Testis (tissue), 2 donors: ENCODE data around the gene ENTHD1.

Experiments
- POLR2A ChIP-seq: fragments of 450-650 bp; IDR thresholded peaks from one replicate; pipeline ENCODE4 v1.6.1; 2017; ENCODE audit warnings: antibody characterized with exemption, mild to moderate bottlenecking, moderate library complexity
- TF ChIP-seq, protein P1 (sequence below), 3 experiments: fragments of 450-650 bp in 2 of 3; fragments of 200-600 bp in 1 of 3; sonication (generic) in 1 of 3; IDR thresholded peaks; one replicate each; pipeline ENCODE4 v1.5.1; 2016 to 2019; ENCODE audit warnings: antibody characterized with exemption in 3 of 3, mild to moderate bottlenecking in 2 of 3, moderate library complexity in 1 of 3

DNA sequence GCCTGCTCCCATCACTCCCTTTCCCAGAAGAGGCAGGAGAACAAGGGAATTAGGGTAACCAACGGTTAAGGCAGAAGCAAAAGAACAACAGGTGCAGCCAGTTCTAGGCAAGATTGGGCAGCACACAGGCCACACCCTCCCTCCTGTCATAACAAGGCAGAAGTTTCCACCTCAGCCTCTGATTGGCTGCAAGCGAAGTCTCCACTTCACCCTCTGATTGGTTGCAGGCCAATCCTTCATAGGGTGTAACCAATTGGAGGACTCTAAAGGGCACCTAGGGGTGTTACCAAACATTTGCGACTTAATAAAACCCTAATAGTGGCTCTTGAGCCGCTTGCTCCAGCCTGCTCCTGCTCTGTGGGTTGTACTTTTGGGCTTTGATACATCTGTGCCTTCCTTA lies 169.2 kb downstream of the ENTHD1 start:
- TF ChIP-seq, protein P1, sequence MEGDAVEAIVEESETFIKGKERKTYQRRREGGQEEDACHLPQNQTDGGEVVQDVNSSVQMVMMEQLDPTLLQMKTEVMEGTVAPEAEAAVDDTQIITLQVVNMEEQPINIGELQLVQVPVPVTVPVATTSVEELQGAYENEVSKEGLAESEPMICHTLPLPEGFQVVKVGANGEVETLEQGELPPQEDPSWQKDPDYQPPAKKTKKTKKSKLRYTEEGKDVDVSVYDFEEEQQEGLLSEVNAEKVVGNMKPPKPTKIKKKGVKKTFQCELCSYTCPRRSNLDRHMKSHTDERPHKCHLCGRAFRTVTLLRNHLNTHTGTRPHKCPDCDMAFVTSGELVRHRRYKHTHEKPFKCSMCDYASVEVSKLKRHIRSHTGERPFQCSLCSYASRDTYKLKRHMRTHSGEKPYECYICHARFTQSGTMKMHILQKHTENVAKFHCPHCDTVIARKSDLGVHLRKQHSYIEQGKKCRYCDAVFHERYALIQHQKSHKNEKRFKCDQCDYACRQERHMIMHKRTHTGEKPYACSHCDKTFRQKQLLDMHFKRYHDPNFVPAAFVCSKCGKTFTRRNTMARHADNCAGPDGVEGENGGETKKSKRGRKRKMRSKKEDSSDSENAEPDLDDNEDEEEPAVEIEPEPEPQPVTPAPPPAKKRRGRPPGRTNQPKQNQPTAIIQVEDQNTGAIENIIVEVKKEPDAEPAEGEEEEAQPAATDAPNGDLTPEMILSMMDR (IDR thresholded peaks at IDR 0.05) = no peak
- no peak for TF ChIP-seq POLR2A
